ENCODE data around the gene SCUBE1.

GRCh38 chr22:43232445-43232844 is 110.7 kb downstream of the SCUBE1 start:
- no peak for TF ChIP-seq CTCF (IDR thresholded peaks at IDR 0.05)
- no peak for TF ChIP-seq POLR2A (IDR thresholded peaks at IDR 0.05)

All from gastroesophageal sphincter (tissue), 3 donors.